Measurements from ENCODE around the gene ADGRV1. TPM values are rescaled to one million over a fixed set of nuclear protein-coding genes. Genes with fewer than 3 reads are reported as not detected.
"Not testable (repeated sequence)": the region's sequence is repeated elsewhere in the genome, so short reads cannot be mapped to it uniquely, and the experiment has no call there.

The ADGRV1 gene
- total RNA-seq, 1 experiment from 2014 or later, result 0.18 TPM

DNA sequence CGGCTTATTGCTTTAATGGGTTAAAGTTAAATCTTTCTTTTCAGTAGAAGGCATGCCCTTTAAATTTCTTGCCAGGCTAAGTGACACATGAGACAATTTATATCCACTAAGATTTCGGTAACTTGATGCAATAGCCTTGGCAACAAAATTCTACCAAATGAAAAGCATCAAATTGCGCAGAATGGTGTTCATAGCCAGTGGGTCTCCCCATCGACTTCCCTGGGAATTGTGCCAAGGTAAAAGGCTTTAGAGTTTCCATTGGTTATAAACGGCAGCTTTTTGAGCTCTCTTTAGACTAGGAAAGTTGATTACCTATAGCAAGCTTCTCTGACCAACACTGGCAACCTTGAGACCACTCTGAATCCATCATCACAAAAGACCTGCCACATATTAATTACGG lies 466.1 kb downstream of the ADGRV1 start:
- DNase-seq (ENCODE audit: low spot score), result no peak

DNA sequence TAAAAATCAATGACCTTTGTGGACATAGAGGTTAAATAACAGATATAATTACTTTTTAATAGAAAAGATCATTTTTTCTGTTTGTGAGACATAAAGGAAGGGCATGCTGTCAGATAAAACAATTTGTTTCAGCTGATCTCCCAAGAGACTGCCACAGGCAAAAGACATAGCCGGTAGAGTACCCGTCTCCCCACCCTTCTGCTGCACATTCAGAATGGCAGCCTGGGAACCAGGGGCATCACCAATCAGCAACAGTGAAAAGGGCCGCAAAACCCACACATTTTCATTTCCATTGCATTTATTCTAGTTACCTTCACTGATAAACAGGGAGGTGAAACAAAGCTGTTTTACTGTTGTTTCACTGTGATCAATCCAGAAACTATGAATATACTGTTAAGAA lies 466.9 kb downstream of the ADGRV1 start:
- DNase-seq (ENCODE audit: low spot score), result no peak

DNA sequence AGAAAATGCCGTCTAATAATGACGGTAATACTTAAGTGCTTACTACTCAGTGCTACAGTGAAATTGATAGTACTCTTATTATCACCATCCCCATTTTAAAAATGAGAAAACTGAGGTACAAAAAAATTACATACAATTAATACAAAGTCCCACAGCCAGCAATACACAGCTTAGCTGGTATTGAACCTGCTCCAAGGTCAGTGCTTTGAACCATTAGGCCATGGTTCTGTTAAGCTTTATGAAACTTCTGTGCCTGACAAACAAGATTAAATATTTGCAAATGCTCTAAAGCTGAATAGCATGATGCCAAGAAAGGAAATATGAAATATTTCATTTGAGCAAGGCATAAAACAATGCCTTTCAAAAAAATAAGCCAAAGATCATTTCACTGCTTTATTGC lies 467.4 kb downstream of the ADGRV1 start:
- DNase-seq (ENCODE audit: low spot score), result no peak

DNA sequence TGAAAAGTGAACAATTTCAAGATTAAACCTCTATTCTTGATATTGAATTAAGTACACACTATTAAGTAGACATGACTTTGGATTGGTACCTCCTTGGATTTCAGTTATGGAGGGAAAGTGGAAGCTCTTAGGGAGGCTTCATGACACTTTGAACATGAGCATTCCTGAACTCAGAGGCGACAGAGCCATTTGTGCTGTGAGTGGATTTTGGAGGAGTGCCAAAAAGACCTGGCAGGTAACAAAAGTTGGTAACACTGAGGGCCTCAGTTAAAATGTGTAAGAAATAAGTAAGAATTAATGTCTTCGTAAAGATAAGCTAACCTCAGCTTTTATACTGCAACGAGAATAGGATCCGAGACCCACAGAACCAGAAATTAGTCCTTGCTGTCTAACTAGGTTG lies 467.9 kb downstream of the ADGRV1 start:
- DNase-seq (ENCODE audit: low spot score), result peak; percentile 48

DNA sequence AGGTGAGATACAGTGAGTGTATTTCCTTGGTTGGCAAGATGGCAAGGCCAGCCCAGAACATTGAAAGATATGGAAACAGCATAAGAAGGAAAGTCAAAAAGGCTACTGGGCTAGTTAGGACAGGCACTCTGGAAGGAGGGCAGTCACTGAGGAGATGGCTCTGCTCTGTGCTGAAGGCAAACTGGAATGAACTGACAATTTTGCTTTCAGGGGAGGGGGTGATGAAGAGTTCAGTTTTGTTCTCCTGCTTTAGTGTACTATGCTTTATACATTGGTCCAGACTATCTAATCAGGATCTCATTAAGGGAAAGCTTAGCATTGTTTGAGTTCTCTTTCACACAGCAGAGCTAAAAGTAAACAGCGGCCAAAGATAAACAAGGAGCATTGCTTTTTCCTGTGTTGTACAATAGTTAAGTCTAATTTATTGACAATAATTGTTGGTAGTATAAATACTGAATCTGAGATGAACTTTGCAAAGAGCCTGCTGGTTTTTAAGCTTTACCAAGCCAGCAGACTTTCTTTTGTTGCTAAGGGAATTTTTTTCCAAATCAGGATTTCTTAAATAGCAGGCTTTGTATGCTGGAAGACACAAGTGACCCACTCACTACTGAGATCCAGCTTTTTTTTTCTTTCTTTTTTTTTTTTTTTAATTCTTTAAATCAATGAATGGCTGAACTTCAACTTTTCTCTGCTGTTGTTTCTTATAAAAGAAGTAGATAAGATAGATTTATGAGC lies 469.0 kb downstream of the ADGRV1 start:
- DNase-seq (ENCODE audit: low spot score), result no peak

DNA sequence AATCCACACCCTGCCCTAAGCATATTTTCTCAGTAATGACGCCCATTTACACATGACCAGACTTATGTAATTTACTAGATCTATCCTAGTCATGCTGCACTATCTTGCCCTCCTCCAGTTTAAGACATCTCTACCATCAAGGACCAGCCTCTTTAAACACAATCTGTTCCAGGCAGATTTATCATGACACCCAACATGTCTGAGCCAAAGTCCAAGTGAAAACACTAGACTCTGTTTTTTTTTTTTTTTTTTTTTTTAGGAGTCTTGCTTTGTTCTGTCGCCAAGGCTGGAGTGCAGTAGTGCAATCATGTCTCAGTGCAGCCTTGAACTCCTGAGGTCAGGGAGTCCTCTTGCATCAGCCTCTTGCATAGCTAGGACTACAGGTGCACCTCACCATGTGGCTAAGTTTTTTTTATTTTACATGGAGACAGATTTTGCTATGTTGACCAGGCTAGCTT lies 469.9 kb downstream of the ADGRV1 start:
- no peak for DNase-seq (ENCODE audit: low spot score)

DNA sequence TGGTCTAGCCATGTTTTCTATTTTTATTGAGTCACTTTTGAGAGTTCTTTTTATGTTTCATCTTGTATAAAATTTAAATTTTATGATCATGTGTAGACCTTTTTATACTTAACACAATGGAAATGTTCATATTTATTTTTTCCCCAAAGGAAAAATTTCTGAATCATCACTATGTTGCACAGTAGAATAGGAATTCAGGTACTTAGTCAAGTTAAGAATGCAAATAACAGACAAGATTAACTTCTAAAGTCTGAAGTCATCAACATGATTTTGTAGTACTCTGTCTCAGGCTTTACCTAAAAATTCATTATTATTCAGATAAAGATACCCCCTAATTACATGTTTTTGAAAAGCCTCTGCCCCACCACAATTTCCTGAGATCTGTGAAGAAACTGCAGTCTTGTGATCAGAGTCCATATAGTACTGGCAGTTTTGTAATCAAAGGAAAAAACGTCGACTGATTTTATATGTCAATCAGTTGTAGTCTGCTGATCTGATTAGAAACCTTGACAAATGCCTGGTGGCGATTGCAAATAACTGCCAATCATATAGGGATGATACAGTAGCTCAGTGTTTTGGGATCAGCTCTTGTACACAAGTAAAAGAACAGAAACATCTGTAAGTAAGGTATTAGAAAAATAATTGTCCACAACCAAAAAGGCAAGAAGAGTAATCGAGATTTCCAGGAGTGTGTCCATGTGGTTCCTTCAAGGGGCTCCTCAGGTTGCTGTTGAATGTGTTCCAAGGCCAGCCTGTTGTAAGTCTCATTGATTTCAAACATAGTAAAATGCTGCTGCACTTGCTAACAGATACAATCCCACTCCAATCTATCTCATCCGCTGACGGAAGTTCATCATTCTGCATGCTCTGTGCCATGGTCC lies 472.2 kb downstream of the ADGRV1 start:
- no peak for DNase-seq (ENCODE audit: low spot score)

DNA sequence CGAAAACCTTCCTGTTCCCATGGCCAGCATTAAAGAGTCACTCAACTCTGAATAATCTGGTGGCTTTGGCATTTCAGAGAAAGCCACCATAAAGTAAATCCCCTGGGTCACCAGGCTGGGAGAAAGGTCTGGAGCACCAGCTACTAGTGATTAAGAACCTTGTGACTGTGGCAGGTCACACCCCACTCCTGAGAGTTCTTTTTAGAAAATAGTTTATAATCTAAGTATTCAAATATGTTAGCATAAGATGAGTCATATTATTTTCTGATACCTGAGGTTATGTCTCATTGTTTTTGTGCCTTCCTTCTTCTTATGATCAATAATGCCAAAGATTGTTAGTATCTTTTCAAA lies 472.8 kb downstream of the ADGRV1 start:
- DNase-seq (ENCODE audit: low spot score), result no peak

DNA sequence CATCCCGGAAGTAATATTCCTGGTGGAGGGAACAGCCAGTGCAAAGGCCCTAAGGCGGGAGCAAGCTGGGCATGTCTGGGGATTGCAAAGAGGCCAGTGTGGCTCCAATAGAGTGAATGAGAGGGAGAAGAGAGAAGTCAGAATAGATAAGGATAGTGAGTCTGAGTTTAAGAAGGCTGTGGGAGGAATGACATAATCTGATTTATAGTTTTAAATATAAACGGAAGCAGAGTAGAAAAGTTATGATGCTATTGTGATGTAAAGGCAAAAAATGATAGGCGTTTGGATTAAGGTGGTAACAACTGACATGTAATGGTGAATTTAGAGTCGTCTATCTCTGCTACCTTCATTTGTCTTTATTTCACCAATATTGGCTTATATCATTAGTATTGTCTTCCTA lies 473.5 kb downstream of the ADGRV1 start:
- DNase-seq (ENCODE audit: low spot score), result no peak

DNA sequence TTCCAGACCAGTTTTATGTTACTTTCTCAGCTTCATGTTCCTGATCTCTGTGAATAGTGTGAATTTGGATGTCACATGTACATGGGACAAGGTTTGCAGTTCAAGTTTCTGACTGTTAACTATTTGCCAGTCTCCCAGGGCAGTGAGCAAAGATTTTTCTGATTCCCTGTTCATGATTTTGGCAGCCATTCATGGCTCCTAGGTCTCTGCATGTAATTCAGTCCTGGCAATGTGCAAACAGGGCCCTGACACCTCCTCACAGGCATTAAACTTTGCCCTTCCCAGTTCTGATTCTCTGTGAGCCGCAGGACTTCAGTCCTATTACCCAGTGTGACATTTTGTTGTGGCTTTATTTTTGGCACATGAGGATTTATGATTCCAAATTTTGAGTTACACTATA lies 474.8 kb downstream of the ADGRV1 start:
- DNase-seq (ENCODE audit: low spot score), result no peak

DNA sequence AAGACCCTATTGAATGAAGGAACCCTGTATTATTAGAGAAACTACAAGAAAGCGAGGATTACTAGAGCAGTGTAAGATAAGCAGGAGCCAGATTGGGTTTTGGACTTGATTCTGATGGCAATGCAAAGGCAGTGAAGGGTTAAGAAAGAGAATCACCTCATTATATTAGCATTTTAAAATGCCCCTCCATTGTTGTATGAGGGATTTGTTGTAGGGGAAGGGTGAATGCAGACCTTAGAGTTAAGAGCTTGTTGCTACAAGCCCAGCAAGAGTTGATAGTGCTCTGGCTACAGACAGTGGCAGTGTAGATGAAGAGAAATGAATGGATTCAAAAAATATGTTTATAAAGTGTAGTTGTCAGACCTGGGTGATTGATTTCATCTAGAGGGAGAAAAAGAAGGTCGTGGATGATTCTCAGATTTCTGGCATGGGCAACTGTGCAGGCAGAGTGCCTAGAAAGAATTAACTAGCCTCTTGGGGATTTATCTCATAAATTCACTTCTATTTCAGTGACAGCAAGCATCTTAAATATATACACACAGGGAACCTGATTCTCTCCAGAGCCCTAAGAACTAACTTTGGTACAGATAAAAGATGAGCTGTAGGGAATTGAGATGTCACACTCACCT lies 479.7 kb downstream of the ADGRV1 start:
- DNase-seq (ENCODE audit: low spot score), result no peak

DNA sequence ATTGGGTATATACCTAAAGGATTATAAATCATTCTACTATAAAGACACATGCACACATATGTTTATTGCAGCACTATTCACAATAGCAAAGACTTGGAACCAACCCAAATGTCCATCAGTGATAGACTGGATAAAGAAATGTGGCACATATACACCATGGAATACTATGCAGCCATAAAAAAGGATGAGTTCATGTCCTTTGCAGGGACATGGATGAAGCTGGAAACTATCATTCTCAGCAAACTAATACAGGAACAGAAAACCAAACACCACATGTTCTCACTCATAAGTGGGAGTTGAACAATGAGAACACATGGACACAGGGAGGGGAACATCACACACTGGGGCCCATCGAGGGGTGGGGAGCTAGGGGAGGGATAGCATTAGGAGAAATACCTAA lies 482.5 kb downstream of the ADGRV1 start:
- not testable (repeated sequence) for DNase-seq (ENCODE audit: low spot score)

DNA sequence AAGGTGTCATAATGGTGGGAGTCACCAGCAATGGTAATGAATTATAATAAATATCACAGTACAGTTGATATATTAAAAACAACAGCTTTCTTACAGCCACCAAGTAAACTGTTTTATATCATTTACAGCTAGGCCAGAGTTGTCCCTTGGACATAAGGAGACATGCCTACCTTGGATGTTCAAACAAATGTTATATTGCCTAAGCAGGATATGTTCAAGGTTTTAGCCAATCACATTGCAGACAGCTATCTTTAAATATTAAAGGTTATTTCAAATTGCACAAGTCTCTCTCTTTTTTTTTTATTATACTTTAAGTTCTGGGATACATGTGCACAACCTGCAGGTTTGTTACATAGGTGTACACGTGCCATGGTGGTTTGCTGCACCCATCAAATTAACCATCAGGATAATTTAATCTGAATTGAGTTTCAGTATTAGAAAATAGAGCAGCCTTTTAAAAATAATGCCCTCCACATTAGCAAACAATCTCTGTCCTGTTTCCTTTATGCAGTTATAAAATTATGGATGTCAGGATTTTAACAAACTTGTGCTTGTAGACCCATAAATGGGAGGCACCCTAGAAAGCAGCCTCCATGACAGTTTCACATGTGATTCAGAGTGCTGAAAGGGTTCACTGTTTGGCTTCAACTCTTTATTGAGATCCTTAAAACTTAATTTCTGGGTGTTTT lies 483.8 kb downstream of the ADGRV1 start:
- DNase-seq (ENCODE audit: low spot score), result no peak

DNA sequence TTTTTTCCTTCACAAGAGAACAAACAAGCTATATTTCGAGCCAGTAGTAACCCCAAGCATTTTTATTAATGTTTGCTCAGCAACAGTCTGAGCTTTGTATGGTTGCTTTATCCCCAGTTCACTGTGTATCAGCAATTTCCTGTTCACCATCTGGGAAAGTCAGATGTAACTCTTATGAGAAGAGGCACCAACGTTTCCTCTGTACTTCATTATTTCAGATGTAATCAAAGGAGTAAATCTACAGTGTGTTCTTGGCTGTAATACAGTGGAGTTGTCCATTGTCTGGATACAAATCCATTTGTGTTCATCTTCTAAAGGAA lies 484.3 kb downstream of the ADGRV1 start:
- DNase-seq (ENCODE audit: low spot score), result peak; percentile 53

DNA sequence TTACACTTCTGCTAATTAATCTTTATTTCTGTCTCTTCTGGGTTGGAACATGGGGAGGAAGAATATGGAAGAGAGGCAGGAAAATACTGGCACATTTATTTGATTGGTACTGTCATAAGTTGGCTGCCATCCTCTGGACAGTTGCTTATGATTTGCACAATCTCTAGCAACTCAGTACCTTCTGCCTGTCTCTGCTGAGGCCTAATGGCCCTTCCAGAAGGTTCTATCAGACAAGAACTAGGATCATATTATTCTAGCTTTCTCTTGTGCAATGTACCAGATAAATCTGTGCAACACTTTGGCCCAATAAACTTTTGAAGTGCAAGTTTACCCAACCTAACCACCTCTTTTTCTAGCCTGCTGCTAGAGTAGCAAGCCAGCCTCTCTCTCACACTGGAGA lies 489.5 kb downstream of the ADGRV1 start:
- no peak for DNase-seq (ENCODE audit: low spot score)

DNA sequence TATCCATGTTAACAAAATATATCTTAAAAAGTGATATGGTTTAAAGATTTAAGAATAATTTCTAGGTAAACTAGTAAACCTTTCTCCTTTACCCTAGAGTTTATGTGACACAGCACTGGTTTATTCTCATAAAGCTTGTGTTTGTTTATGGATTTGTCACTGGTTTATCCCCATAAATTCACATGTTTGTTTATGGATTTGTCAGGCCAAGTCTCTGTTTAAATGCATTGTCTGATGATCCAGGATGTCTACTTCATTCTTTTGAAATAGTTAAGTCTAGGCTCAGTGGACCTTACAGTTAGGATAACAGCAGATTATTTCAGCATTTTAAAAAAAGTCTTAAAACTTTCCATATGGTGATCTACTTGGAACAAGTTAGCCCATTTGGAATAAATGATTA lies 490.5 kb downstream of the ADGRV1 start:
- no peak for DNase-seq (ENCODE audit: low spot score)

DNA sequence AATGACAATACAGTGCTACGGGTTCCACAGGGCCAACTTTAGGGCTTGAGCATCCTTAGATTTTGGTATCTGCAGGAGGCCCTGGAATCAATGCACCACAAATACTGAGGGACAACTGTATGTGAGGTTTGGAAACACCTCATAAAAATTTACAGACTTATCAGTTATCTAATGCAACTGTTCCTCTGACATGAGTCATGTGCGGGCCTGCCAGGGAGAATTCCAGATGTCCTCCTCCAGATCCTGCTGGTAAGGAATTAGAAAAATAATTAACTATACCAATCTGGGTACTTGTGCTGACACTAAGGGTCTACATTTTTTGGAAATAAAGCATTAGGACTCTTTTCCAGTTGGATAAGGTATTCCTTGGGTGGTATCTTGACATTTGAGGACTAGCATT lies 491.2 kb downstream of the ADGRV1 start:
- no peak for DNase-seq (ENCODE audit: low spot score)

DNA sequence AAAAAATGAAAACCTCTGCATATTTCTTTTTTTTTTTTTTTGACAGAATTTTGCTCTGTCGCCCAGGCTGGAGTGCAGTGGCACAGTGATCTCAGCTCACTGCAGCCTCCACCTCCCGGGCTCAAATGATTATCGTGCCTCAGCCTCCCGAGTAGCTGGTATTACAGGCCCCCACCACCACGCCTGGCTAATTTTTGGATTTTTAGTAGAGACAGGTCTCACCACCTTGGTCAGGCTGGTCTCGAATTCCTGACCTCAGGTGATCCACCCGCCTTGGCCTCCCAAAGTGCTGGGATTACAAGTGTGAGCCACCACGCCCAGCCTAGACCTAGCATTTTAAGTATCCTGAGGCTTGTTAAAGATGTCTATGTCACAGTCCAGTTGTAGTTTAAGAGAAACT lies 493.8 kb downstream of the ADGRV1 start:
- DNase-seq (ENCODE audit: low spot score), result not testable (repeated sequence)

DNA sequence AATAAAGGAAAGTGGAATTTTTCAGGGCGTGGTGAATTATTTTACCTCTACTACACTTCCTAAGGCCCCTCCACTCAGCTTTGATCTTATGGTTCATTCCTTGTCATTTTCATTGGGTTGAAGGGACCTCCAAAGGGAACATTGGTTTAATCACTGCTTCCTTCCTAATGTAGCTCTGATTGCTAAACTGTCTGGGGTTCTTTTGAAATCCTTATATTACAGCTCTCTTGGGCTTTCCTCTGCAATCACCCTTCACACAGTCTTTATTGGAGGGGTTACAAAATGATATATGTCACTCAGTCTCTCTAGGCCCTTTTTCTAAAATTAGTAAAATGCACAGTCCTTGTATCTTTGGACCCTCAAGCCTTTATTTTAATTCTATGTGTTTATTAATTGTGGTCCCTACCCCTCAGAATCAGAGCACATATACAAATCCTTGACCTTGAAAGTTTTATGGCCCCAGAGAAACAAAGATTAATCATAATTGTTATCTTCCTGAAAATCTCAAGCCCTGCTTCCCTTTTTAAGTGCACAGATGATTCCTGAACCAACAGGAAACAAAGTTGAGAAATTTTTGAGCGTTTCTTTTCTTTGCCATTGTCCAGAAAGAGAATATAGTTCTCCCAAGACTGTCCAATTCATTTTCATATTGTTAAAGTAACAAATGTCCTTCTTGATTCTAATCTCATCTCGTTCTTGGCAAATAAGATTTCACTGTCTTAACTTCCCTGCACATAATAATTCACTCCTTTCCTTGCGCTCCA lies 494.6 kb downstream of the ADGRV1 start:
- no peak for DNase-seq (ENCODE audit: low spot score)

DNA sequence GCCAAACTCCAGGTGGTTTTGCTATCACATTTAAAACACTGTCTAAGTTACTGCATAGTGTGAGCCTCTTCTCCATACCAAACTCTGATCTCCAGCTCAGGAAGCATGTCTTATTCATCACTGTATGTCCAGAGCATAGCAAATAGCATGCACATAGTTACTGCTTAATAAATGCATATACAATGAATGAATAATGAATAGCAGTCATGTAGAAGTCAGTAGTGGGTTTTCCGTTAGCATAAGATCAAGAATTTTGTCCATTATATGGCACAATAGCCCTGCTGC lies 495.1 kb downstream of the ADGRV1 start:
- no peak for DNase-seq (ENCODE audit: low spot score)

DNA sequence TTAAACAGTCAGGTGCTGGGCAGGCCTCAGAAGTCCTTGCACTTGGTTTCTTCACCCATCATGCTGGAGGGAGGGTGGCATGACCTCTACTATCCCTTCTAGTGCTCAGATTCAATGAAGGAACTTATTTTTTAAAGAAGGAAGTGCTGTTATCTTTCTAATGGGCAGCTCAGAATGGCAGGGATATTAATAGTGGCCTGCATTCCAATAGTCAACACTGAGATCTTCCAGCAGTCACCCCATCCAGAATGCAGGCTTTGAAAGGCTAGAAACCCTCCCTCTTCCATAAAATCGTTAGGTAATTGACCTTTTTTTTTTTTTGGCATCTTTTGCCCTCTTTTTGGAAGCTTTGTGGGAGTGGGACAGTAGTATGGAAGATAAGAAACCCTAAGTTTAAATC lies 499.6 kb downstream of the ADGRV1 start:
- DNase-seq (ENCODE audit: low spot score), result no peak

DNA sequence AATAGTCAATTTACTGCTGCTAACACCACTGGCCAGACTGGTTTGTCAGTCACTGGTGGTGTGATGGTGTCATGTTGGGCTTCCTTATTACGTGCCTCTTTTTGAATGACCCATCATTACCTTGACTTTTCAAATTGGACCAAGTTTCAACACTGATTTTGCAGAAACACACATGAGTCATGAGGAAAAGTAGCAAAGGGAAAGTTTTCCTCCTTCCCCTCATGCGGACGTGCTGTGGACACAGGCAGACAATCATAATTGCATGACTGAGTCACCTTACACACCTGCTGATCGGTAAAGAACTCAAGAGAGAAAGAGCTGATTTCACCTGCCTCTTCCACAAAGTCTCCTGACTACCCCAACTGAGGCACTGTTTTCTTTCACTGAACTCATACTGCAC lies 500.0 kb downstream of the ADGRV1 start:
- peak; percentile 61 for DNase-seq (ENCODE audit: low spot score)
